ENCODE results near the gene MYPOP.

DNA sequence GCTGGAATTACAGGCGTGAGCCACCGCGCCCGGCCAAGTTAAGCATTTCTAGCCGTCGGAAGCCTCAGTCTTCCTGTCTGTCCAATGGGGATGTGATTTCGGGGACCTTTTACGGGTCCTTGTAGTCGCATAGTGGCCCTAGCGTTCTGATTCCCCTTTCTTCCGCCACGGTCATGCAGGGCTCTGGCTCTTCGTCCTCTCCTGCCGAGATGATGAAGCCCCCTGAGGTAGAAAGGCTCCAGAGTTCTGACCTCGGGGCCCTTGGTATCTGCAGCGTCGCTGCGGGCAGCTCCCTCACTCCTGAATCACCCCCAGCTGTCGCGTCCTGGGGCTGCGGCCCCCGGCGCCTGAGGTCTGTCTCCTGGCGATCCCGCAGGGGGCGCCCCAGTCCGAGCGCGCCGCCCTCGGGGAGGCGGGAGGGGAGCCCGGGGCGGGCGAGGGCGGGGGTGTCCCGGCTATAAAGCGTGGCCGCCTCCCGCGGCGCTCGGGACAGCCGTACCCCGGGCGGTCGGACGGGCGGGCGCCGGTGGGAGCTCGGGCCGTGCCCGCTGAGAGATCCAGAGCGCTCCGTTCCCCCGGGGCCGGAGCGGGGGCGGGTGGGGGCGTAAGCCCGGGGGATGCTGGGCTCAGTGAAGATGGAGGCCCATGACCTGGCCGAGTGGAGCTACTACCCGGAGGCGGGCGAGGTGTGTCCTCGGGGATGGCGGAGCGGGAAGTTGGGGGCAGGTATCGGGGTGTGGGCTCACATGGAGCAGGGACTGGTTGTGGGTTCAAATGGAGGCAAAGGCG, 38.4 kb downstream of the MYPOP start, which contains the start of gene FOXA3:
- TF ChIP-seq, protein P1, sequence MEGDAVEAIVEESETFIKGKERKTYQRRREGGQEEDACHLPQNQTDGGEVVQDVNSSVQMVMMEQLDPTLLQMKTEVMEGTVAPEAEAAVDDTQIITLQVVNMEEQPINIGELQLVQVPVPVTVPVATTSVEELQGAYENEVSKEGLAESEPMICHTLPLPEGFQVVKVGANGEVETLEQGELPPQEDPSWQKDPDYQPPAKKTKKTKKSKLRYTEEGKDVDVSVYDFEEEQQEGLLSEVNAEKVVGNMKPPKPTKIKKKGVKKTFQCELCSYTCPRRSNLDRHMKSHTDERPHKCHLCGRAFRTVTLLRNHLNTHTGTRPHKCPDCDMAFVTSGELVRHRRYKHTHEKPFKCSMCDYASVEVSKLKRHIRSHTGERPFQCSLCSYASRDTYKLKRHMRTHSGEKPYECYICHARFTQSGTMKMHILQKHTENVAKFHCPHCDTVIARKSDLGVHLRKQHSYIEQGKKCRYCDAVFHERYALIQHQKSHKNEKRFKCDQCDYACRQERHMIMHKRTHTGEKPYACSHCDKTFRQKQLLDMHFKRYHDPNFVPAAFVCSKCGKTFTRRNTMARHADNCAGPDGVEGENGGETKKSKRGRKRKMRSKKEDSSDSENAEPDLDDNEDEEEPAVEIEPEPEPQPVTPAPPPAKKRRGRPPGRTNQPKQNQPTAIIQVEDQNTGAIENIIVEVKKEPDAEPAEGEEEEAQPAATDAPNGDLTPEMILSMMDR (conservative IDR thresholded peaks at IDR 0.05; ENCODE audit: low read length) = peak; percentile 77
- TF ChIP-seq EZH2phosphoT487 (IDR thresholded peaks at IDR 0.05; ENCODE audit: borderline replicate concordance, low read depth, low read length) = peak; percentile 63; the same call in 1 of the 2 replicates
